ENCODE data around the gene PVRIG.

- TF ChIP-seq CTCF (conservative IDR thresholded peaks at IDR 0.05 in 1 of 2, IDR thresholded peaks at IDR 0.05 in 1 of 2; ENCODE audit: extremely low read depth in 1 of 2, insufficient read depth in 1 of 2, low read depth in 1 of 2, low read length in 2 of 2) (no peak), EZH2 (IDR thresholded peaks at IDR 0.05; ENCODE audit: borderline replicate concordance, low read length) (no peak)
Measured at GRCh38 chr7:100208911-100209408, 10.8 kb upstream of the PVRIG start.

Data from mammary epithelial cell (primary cell).